Measurements from ENCODE around the gene C20orf141. TPM values are rescaled to one million over a fixed set of nuclear protein-coding genes. Genes with fewer than 3 reads are reported as not detected.
"Not testable (repeated sequence)": the region's sequence is repeated elsewhere in the genome, so short reads cannot be mapped to it uniquely, and the experiment has no call there.

C20orf141 gene
- total and polyA plus RNA-seq, 2 of the 4 experiments (the other 2 are of a cell fraction), result 0.36 to 0.91 TPM

DNA sequence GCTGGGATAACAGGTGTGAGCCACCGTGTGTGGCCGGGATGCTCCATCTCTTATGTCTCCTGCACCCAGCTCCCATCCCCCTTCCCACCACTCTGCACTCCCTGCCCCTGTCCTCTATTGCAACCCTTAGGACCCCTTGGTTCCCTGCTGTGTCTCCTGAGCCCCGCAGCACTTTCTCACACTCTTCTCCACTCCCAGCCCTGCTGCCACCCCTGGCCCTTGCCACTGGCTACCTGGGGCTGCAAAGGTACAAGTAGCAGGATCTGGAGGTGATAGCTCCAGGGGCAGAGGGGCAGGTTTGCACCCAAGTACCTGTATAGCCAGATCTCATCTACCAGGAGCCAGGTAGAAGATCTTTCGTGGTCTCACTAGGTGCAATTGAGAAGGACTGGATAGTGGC, 7.8 kb upstream of the C20orf141 start:
- Histone ChIP-seq H3K14ac (replicated peaks; ENCODE audit: low read depth, low read length) (no peak overlapping the region), H2BK120ac (ENCODE audit: low read depth, low read length) (no peak overlapping the region), H3K56ac (ENCODE audit: extremely low read depth, insufficient read depth, low read length) (no peak overlapping the region), H3K4me1 (ENCODE audit: control insufficient read depth, insufficient read depth, low read length) (0 out of 2 replicates have a peak, but pooled peaks cover 3% of the 10 kb centered on the region), H3K9ac (ENCODE audit: low read depth, low read length) (no peak overlapping the region), H3K4me2 (ENCODE audit: low read depth, low read length) (no peak overlapping the region), H2AK5ac (ENCODE audit: low read depth, low read length) (no peak overlapping the region), H3K9me3 (ENCODE audit: control insufficient read depth, insufficient read depth, low read length) (peaks cover 4% of the 10 kb centered on the region; the same call in 1 of the 2 replicates), H4K20me1 (ENCODE audit: insufficient read depth, low read length) (no peaks in the 10 kb centered on the region), H4K8ac (ENCODE audit: low read depth in 2 of 2, low read length in 2 of 2) (no peak overlapping the region), H2AFZ (replicated peaks; ENCODE audit: low read length, poor library complexity) (no peak overlapping the region), H3K79me1 (ENCODE audit: low read depth in 1 of 2, low read length in 2 of 2) (no peaks in the 10 kb centered on the region), H4K5ac (ENCODE audit: low read depth, low read length) (no peak overlapping the region), H2BK20ac (ENCODE audit: low read depth, low read length) (no peak overlapping the region), H3K4me3 (ENCODE audit: insufficient read depth, low read depth, low read length) (no peak overlapping the region), H3K27ac (ENCODE audit: insufficient read depth, low read length) (no peak overlapping the region), H3K18ac (ENCODE audit: low read depth, low read length) (no peak overlapping the region), H3K9me1 (ENCODE audit: insufficient read depth, low read length) (peaks cover 3% of the 10 kb centered on the region; the same call in 1 of the 2 replicates), H2BK15ac (ENCODE audit: low read depth, low read length) (no peak overlapping the region), H3K36me3 (ENCODE audit: control insufficient read depth, insufficient read depth, low read length) (no peaks in the 10 kb centered on the region), H2BK5ac (ENCODE audit: low read depth, low read length, poor library complexity, severe bottlenecking) (no peak overlapping the region), H3K27me3 (ENCODE audit: control insufficient read depth, insufficient read depth, low read length) (peaks cover 50% of the 10 kb centered on the region), H4K91ac (ENCODE audit: insufficient read depth, low read depth, low read length) (no peak overlapping the region), H3K23ac (ENCODE audit: low read depth, low read length) (no peak overlapping the region), H2AK9ac (replicated peaks; ENCODE audit: low read depth, low read length, poor library complexity) (no peak overlapping the region), H3K4ac (ENCODE audit: low read depth, low read length) (no peak overlapping the region)
- 75% methylated on average over 2 of the region's 4 CpGs; no CpG with 5 or more reads in 1 of the 2 experiments for WGBS, 2 experiments (ENCODE audit: extremely low coverage in 2 of 2, insufficient read length in 1 of 2)
- no peak for TF ChIP-seq FOS (IDR thresholded peaks at IDR 0.05; ENCODE audit: low read depth, low read length)
- no peak for TF ChIP-seq MXI1 (IDR thresholded peaks at IDR 0.05; ENCODE audit: borderline replicate concordance, low read depth, low read length)
- TF ChIP-seq POLR2A (IDR thresholded peaks at IDR 0.05; ENCODE audit: low read depth, low read length), result no peak
- TF ChIP-seq MAFK (IDR thresholded peaks at IDR 0.05; ENCODE audit: low read depth, low read length), result no peak
- TF ChIP-seq CHD1 (IDR thresholded peaks at IDR 0.05; ENCODE audit: low read depth, low read length), result no peak
- no peak for TF ChIP-seq NFE2L2 (IDR thresholded peaks at IDR 0.05; ENCODE audit: low read depth, low read length)
- TF ChIP-seq, protein P1, sequence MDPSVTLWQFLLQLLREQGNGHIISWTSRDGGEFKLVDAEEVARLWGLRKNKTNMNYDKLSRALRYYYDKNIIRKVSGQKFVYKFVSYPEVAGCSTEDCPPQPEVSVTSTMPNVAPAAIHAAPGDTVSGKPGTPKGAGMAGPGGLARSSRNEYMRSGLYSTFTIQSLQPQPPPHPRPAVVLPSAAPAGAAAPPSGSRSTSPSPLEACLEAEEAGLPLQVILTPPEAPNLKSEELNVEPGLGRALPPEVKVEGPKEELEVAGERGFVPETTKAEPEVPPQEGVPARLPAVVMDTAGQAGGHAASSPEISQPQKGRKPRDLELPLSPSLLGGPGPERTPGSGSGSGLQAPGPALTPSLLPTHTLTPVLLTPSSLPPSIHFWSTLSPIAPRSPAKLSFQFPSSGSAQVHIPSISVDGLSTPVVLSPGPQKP (IDR thresholded peaks at IDR 0.05; ENCODE audit: borderline replicate concordance, low read depth, low read length), result no peak
- DNase-seq (no peak), ATAC-seq (ENCODE audit: low read depth) (no peak)
- dilution Hi-C loops (cut with HindIII; ENCODE audit: low sequenced_read_pairs, unreplicated experiment) (no loop called here), intact Hi-C loops (cut with micrococcal nuclease) (no loop called here), in situ Hi-C loops (cut with MboI; ENCODE audit: low sequenced_read_pairs) (loop anchor here (25.0 kb wide), 1 partner anchor 695 kb away; the partner anchor contains the start of gene STK35)
- ChIA-PET POLR2A (ENCODE audit: unreplicated experiment) (no interaction called here), CTCF (no interaction called here)
- no TSS peak for BruUV-seq (replicated peaks)

DNA sequence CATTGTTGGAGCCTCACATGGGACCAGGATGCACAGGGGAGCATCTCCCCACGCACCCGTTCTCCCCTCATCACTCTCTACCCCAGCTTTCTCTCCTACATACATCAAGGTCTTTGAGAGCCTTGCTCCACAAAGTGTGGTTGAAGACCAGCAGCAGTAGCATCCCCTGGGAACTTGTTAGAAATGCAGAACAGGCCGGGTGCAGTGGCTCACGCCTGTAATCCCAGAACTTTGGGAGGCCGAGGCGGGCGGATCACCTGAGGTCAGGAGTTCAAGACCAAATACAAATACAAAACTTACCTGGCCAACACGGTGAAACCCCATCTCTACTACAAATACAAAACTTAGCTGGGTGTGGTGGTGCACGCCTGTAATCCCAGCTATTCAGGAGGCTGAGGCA, 6.9 kb upstream of the C20orf141 start:
- POLR2A ChIA-PET (ENCODE audit: unreplicated experiment); H3K4me2 ChIP-seq (ENCODE audit: low read depth, low read length); H4K20me1 ChIP-seq (ENCODE audit: insufficient read depth, low read length); ATAC-seq (ENCODE audit: low read depth); H2AK9ac ChIP-seq (replicated peaks; ENCODE audit: low read depth, low read length, poor library complexity); H2BK120ac ChIP-seq (ENCODE audit: low read depth, low read length); H3K23ac ChIP-seq (ENCODE audit: low read depth, low read length); DNase-seq; H2BK20ac ChIP-seq (ENCODE audit: low read depth, low read length); H4K8ac ChIP-seq (ENCODE audit: low read depth in 2 of 2, low read length in 2 of 2); H3K27ac ChIP-seq (ENCODE audit: insufficient read depth, low read length); H2BK5ac ChIP-seq (ENCODE audit: low read depth, low read length, poor library complexity, severe bottlenecking); H3K4me3 ChIP-seq (ENCODE audit: insufficient read depth, low read depth, low read length); H3K4me1 ChIP-seq (ENCODE audit: control insufficient read depth, insufficient read depth, low read length); H3K9me3 ChIP-seq (ENCODE audit: control insufficient read depth, insufficient read depth, low read length); H4K91ac ChIP-seq (ENCODE audit: insufficient read depth, low read depth, low read length); H2BK15ac ChIP-seq (ENCODE audit: low read depth, low read length); H4K5ac ChIP-seq (ENCODE audit: low read depth, low read length); H3K18ac ChIP-seq (ENCODE audit: low read depth, low read length); H3K4ac ChIP-seq (ENCODE audit: low read depth, low read length); H2AFZ ChIP-seq (replicated peaks; ENCODE audit: low read length, poor library complexity); H3K14ac ChIP-seq (replicated peaks; ENCODE audit: low read depth, low read length); dilution Hi-C loops (cut with HindIII; ENCODE audit: low sequenced_read_pairs, unreplicated experiment); H2AK5ac ChIP-seq (ENCODE audit: low read depth, low read length); intact Hi-C loops (cut with micrococcal nuclease); BruUV-seq (replicated peaks); H3K9me1 ChIP-seq (ENCODE audit: insufficient read depth, low read length); H3K36me3 ChIP-seq (ENCODE audit: control insufficient read depth, insufficient read depth, low read length); H3K79me1 ChIP-seq (ENCODE audit: low read depth in 1 of 2, low read length in 2 of 2); H3K9ac ChIP-seq (ENCODE audit: low read depth, low read length); H3K56ac ChIP-seq (ENCODE audit: extremely low read depth, insufficient read depth, low read length); CTCF ChIA-PET: not testable (repeated sequence)
- in situ Hi-C loops (cut with MboI; ENCODE audit: low sequenced_read_pairs), result loop anchor here (25.0 kb wide), 1 partner anchor 696 kb away; the partner anchor contains the start of gene STK35
- H3K27me3 ChIP-seq (ENCODE audit: control insufficient read depth, insufficient read depth, low read length), result peaks cover 43% of the 10 kb centered on the region
- no CpG with 5 or more reads among the region's 9 CpGs for WGBS, 2 experiments (ENCODE audit: extremely low coverage in 2 of 2, insufficient read length in 1 of 2)
